GM12878 (cell line): ENCODE results near the gene MTO1. TPM values are rescaled to one million over a fixed set of nuclear protein-coding genes. Genes with fewer than 3 reads are reported as not detected.
A peak's percentile ranks its signal among the peaks of the same experiment; 100 is the strongest.

Source experiments
- ATF2 ChIP-seq: IDR thresholded peaks from 2 replicates; pipeline ENCODE4 v1.6.1; 2012; ENCODE audit warnings: low read length, inconsistent platforms
- EGR1 ChIP-seq, 2 experiments: IDR thresholded peaks; 1 replicate in 1 of 2; 2 replicates in 1 of 2; pipeline ENCODE4 v1.6.1; 2011 to 2012; ENCODE audit warnings: low read depth in 2 of 2, low read length in 2 of 2, borderline replicate concordance in 1 of 2, mild to moderate bottlenecking in 1 of 2, moderate library complexity in 1 of 2
- FOS ChIP-seq: IDR thresholded peaks from 3 replicates; pipeline ENCODE4 v1.6.1; 2011; ENCODE audit warnings: borderline replicate concordance; ENCODE audit not compliant: insufficient read length; ENCODE audit errors: extremely low read depth
- KLF5 ChIP-seq: fragments of 450-650 bp; IDR thresholded peaks from 2 replicates; pipeline ENCODE4 v1.6.1; 2014; ENCODE audit warnings: mild to moderate bottlenecking; ENCODE audit not compliant: partially characterized antibody
- NR2C1 ChIP-seq: fragments of 450-650 bp; IDR thresholded peaks from 2 replicates; pipeline ENCODE4 v1.6.1; 2017; ENCODE audit warnings: antibody characterized with exemption, mild to moderate bottlenecking, moderate library complexity
- NRF1 ChIP-seq: conservative IDR thresholded peaks from 2 replicates; pipeline ENCODE4 v1.6.1; 2011; ENCODE audit warnings: mild to moderate bottlenecking, low read depth, low read length, improper control_type of control experiment
- PML ChIP-seq: IDR thresholded peaks from 2 replicates; pipeline ENCODE4 v1.6.1; 2012; ENCODE audit warnings: low read length, inconsistent platforms
- RELB ChIP-seq: fragments of 450-650 bp; IDR thresholded peaks from 2 replicates; pipeline ENCODE4 v1.6.1; 2017; ENCODE audit warnings: low read depth, mild to moderate bottlenecking, moderate library complexity
- REST ChIP-seq: IDR thresholded peaks from 2 replicates; pipeline ENCODE4 v1.6.1; 2012; ENCODE audit warnings: mild to moderate bottlenecking, low read depth, low read length
- SKIL ChIP-seq: fragments of 450-650 bp; IDR thresholded peaks from 2 replicates; pipeline ENCODE4 v1.6.1; 2017; ENCODE audit warnings: mild to moderate bottlenecking, low read depth, inconsistent platforms; ENCODE audit not compliant: poor library complexity, severe bottlenecking
- TCF3 ChIP-seq: IDR thresholded peaks from 2 replicates; pipeline ENCODE4 v1.6.1; 2012; ENCODE audit warnings: low read depth, mild to moderate bottlenecking, low read length, borderline replicate concordance; ENCODE audit not compliant: insufficient read depth
- WRNIP1 ChIP-seq: IDR thresholded peaks from 2 replicates; pipeline ENCODE4 v1.6.1; 2011; ENCODE audit warnings: low read depth, low read length, improper control_type of control experiment, borderline replicate concordance
- ZBTB33 ChIP-seq: fragments of 450-650 bp; IDR thresholded peaks from 2 replicates; pipeline ENCODE4 v1.6.1; 2017; ENCODE audit warnings: mild to moderate bottlenecking
- ZNF687 ChIP-seq: fragments of 450-650 bp; IDR thresholded peaks from 2 replicates; pipeline ENCODE4 v1.6.1; 2017; ENCODE audit warnings: mild to moderate bottlenecking, moderate library complexity
- polyA plus RNA-seq, 11 experiments: library from polyadenylated mRNA; depleted of rRNA in 4 of 11; unstranded in 6 of 11; stranded (reverse) in 5 of 11; fragments of >200 nt; fragmentation: Nextera tagmentation in 4 of 11; fragmentation: Illumina TruSeq in 1 of 11; extraction: Ambion mirVana in 4 of 11; extraction: Trizol in 1 of 11; gene quantifications; 1 replicate in 1 of 11; 2 replicates in 10 of 11; pipeline versions ENCODE4 v1.2.1 to v1.2.3, GENCODE V29; 2011 to 2016; ENCODE audit warnings: inconsistent platforms in 2 of 11, missing spikeins in 2 of 11, low read depth in 1 of 11
- total RNA-seq, 4 experiments: library from RNA; depleted of rRNA in 3 of 4; stranded (reverse); fragments of >200 nt in 3 of 4; fragmentation: Illumina TruSeq in 1 of 4; extraction: Trizol in 1 of 4; gene quantifications; 2 replicates each; pipeline versions ENCODE4 v1.2.1 to v1.2.3, GENCODE V29; 2013 to 2021

MTO1 gene
- total and polyA plus RNA-seq, 10 of the 15 experiments (the other 5 are each of a cell fraction or from before 2014, with no cell fraction given), result 24.8 to 53.6 (median 33.1) TPM

GRCh38 chr6:73452107-73452461, 9.5 kb upstream of the MTO1 start, which contains the start of gene CGAS (continued):
- TF ChIP-seq REST (no peak), WRNIP1 (no peak), NR2C1 (no peak), FOS (no peak), PML (no peak; the same call in none of the 2 replicates), SKIL (no peak), ZNF687 (peak; percentile 68; the same call in 1 of the 2 replicates), ZBTB33 (no peak), EGR1 (IDR thresholded peaks at IDR 0.05; ENCODE audit: borderline replicate concordance in 1 of 2, low read depth in 2 of 2, low read length in 2 of 2) (no peak), RELB (peak; percentile 75), ATF2 (no peak), NRF1 (no peak), TCF3 (peak; percentile 76; the same call in 1 of the 2 replicates), KLF5 (no peak)
